ENCODE results near the gene HBQ1. TPM values are rescaled to one million over a fixed set of nuclear protein-coding genes. Genes with fewer than 3 reads are reported as not detected.

HBQ1 gene
- total and polyA plus RNA-seq, 2 of the 4 experiments (the other 2 are of a cell fraction), result 0.92 TPM; not detected in 1

DNA sequence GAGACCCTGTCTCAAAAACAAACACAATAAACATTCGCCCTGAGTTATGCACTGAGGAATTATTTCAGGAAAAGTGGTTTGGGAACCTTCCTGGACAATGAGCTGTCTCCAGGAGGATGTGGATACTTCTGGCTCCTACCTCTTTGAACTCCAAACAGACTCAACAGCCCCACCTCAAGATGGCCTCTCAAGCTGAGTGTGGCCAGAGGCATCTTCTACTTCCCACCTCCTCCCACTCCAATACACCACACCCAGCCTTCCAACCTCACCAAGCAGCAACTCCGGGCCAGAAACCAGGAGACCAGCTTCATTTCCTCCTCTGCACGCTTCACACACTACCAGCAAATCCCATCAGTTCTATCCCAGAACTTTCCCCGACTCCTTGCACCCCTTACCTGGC is 11.6 kb downstream of the HBQ1 start:
- no TSS peak for BruUV-seq (replicated peaks)
- Histone ChIP-seq H3K27me3 (ENCODE audit: control insufficient read depth, insufficient read depth, low read length) (no peaks in the 10 kb centered on the region), H3K4me1 (ENCODE audit: control insufficient read depth, insufficient read depth, low read length) (no peaks in the 10 kb centered on the region), H2BK20ac (ENCODE audit: low read depth, low read length) (no peak overlapping the region), H2BK120ac (ENCODE audit: low read depth, low read length) (no peak overlapping the region), H4K8ac (ENCODE audit: low read depth in 2 of 2, low read length in 2 of 2) (no peak overlapping the region), H3K36me3 (ENCODE audit: control insufficient read depth, insufficient read depth, low read length) (peaks cover 72% of the 10 kb centered on the region), H2AK9ac (replicated peaks; ENCODE audit: low read depth, low read length, poor library complexity) (no peak overlapping the region), H2BK5ac (ENCODE audit: low read depth, low read length, poor library complexity, severe bottlenecking) (no peak overlapping the region), H3K4me3 (ENCODE audit: insufficient read depth, low read depth, low read length) (no peak overlapping the region), H3K23ac (ENCODE audit: low read depth, low read length) (no peak overlapping the region), H3K9me1 (ENCODE audit: insufficient read depth, low read length) (peaks cover 4% of the 10 kb centered on the region), H3K27ac (ENCODE audit: insufficient read depth, low read length) (no peak overlapping the region), H4K5ac (ENCODE audit: low read depth, low read length) (no peak overlapping the region), H3K4me2 (ENCODE audit: low read depth, low read length) (no peak overlapping the region), H3K18ac (ENCODE audit: low read depth, low read length) (no peak overlapping the region), H3K9ac (ENCODE audit: low read depth, low read length) (no peak overlapping the region), H4K91ac (ENCODE audit: insufficient read depth, low read depth, low read length) (no peak overlapping the region), H3K56ac (ENCODE audit: extremely low read depth, insufficient read depth, low read length) (no peak overlapping the region), H2BK15ac (ENCODE audit: low read depth, low read length) (no peak overlapping the region), H3K4ac (ENCODE audit: low read depth, low read length) (no peak overlapping the region), H3K9me3 (ENCODE audit: control insufficient read depth, insufficient read depth, low read length) (no peaks in the 10 kb centered on the region), H2AK5ac (ENCODE audit: low read depth, low read length) (no peak overlapping the region), H3K14ac (replicated peaks; ENCODE audit: low read depth, low read length) (no peak overlapping the region), H4K20me1 (ENCODE audit: insufficient read depth, low read length) (peaks cover 31% of the 10 kb centered on the region), H3K79me1 (ENCODE audit: low read depth in 1 of 2, low read length in 2 of 2) (peaks cover 16 to 43% of the 10 kb centered on the region in 2 experiments), H2AFZ (replicated peaks; ENCODE audit: low read length, poor library complexity) (no peak overlapping the region)
- 89% methylated on average over 2 of the region's 4 CpGs; no CpG with 5 or more reads in 1 of the 2 experiments for WGBS, 2 experiments (ENCODE audit: extremely low coverage in 2 of 2, insufficient read length in 1 of 2)
- TF ChIP-seq FOS (IDR thresholded peaks at IDR 0.05; ENCODE audit: low read depth, low read length) (no peak), POLR2A (IDR thresholded peaks at IDR 0.05; ENCODE audit: low read depth, low read length) (no peak)
- TF ChIP-seq, protein P1, sequence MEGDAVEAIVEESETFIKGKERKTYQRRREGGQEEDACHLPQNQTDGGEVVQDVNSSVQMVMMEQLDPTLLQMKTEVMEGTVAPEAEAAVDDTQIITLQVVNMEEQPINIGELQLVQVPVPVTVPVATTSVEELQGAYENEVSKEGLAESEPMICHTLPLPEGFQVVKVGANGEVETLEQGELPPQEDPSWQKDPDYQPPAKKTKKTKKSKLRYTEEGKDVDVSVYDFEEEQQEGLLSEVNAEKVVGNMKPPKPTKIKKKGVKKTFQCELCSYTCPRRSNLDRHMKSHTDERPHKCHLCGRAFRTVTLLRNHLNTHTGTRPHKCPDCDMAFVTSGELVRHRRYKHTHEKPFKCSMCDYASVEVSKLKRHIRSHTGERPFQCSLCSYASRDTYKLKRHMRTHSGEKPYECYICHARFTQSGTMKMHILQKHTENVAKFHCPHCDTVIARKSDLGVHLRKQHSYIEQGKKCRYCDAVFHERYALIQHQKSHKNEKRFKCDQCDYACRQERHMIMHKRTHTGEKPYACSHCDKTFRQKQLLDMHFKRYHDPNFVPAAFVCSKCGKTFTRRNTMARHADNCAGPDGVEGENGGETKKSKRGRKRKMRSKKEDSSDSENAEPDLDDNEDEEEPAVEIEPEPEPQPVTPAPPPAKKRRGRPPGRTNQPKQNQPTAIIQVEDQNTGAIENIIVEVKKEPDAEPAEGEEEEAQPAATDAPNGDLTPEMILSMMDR (conservative IDR thresholded peaks at IDR 0.05; ENCODE audit: low read depth, low read length), result no peak
- POLR2A ChIA-PET (ENCODE audit: unreplicated experiment), result no interaction called here
- DNase-seq (peak; percentile 33), ATAC-seq (ENCODE audit: low read depth) (peak; percentile 55)
- in situ Hi-C loops (cut with MboI; ENCODE audit: low sequenced_read_pairs) (no loop called here), intact Hi-C loops (cut with micrococcal nuclease) (no loop called here), dilution Hi-C loops (cut with HindIII; ENCODE audit: low sequenced_read_pairs, unreplicated experiment) (no loop called here)
- CTCF ChIA-PET, result no interaction called here

Measured in IMR-90 (cell line).